H1 (cell line): ENCODE results near the gene TSHB. TPM values are rescaled to one million over a fixed set of nuclear protein-coding genes. Genes with fewer than 3 reads are reported as not detected.

ENCODE experiments used
- CTCF ChIA-PET: fragments of 300-600 bp; sonication (Branson Sonifier 250); formaldehyde crosslinking; loops from one replicate; lab custom pipeline; 2021; ENCODE audit not compliant: partially characterized antibody; lab: Charles Lee
- POLR2A ChIA-PET: fragments of 300-600 bp; sonication (Branson Sonifier 250); formaldehyde crosslinking; loops from one replicate; lab custom pipeline; 2021; ENCODE audit warnings: inconsistent platforms; ENCODE audit not compliant: partially characterized antibody; lab: Charles Lee
- DNase-seq, 2 experiments: peaks; one replicate each; pipeline versions ENCODE4 v3.0.0 to v3.0.0-alpha.2; 2010 to 2022; ENCODE audit warnings: low spot score in 2 of 2, low read depth in 1 of 2, mixed read lengths in 1 of 2
- FAIRE-seq: peaks from 2 replicates; lab custom pipeline; 2011; peaks lifted over from hg19 to GRCh38; lab: Jason Lieb, UNC
- H2AFZ ChIP-seq: 2 replicates; pipeline ENCODE4 v1.8.1; 2012; ENCODE audit warnings: low read length, inconsistent platforms
- H2AK5ac ChIP-seq: 2 replicates; pipeline ENCODE4 v1.6.1; 2013; ENCODE audit warnings: low read depth, low read length
- H2BK120ac ChIP-seq: replicated peaks from 2 replicates; pipeline ENCODE3; 2013; ENCODE audit warnings: low read depth, low read length, inconsistent platforms
- H2BK12ac ChIP-seq: 2 replicates; pipeline ENCODE4 v1.6.1; 2013; ENCODE audit warnings: low read depth, low read length
- H2BK15ac ChIP-seq: 2 replicates; pipeline ENCODE4 v1.6.1; 2013; ENCODE audit warnings: low read length
- H2BK20ac ChIP-seq: 2 replicates; pipeline ENCODE4 v1.6.1; 2013; ENCODE audit warnings: low read length
- H2BK5ac ChIP-seq: 2 replicates; pipeline ENCODE4 v1.6.1; 2013; ENCODE audit warnings: low read depth, low read length
- H3K14ac ChIP-seq: 2 replicates; pipeline ENCODE4 v1.6.1; 2013; ENCODE audit warnings: inconsistent platforms; ENCODE audit not compliant: insufficient read length
- H3K18ac ChIP-seq: 2 replicates; pipeline ENCODE4 v1.6.1; 2013; ENCODE audit warnings: low read length; ENCODE audit errors: extremely low read depth
- H3K23ac ChIP-seq: 2 replicates; pipeline ENCODE4 v1.6.1; 2013; ENCODE audit warnings: inconsistent platforms; ENCODE audit not compliant: insufficient read length
- H3K23me2 ChIP-seq: 2 replicates; pipeline ENCODE4 v1.6.1; 2013; ENCODE audit warnings: low read depth, low read length
- H3K27ac ChIP-seq: 2 replicates; pipeline ENCODE4 v1.6.1; 2011; ENCODE audit warnings: low read depth, low read length, inconsistent platforms
- H3K27me3 ChIP-seq, 4 experiments: replicated peaks in 1 of 4; 1 replicate in 1 of 4; 2 replicates in 3 of 4; pipeline versions ENCODE4 v1.6.1 to v1.8.1; 2011 to 2013; ENCODE audit warnings: low read length in 3 of 4, mild to moderate bottlenecking in 3 of 4, inconsistent platforms in 2 of 4, mixed read lengths in 2 of 4, moderate library complexity in 1 of 4; ENCODE audit not compliant: control insufficient read depth in 3 of 4, insufficient read depth in 3 of 4; ENCODE audit errors: extremely low read depth in 1 of 4
- H3K36me3 ChIP-seq, 4 experiments: 2 replicates each; pipeline versions ENCODE4 v1.6.1 to v1.8.1; 2011 to 2013; ENCODE audit warnings: mild to moderate bottlenecking in 4 of 4, low read length in 3 of 4, moderate library complexity in 2 of 4, control low read depth in 1 of 4, inconsistent platforms in 1 of 4; ENCODE audit not compliant: insufficient read depth in 4 of 4, control insufficient read depth in 2 of 4
- H3K4ac ChIP-seq: replicated peaks from 2 replicates; pipeline ENCODE3; 2013; ENCODE audit warnings: low read length, low read depth, mixed read lengths, inconsistent platforms; ENCODE audit not compliant: insufficient read length
- H3K4me1 ChIP-seq, 4 experiments: replicated peaks in 1 of 4; 1 replicate in 1 of 4; 2 replicates in 3 of 4; pipeline versions ENCODE4 v1.6.1 to v1.8.1; 2011 to 2013; ENCODE audit warnings: low read length in 3 of 4, inconsistent platforms in 2 of 4, mixed read lengths in 1 of 4; ENCODE audit not compliant: insufficient read depth in 4 of 4, control insufficient read depth in 3 of 4
- H3K4me2 ChIP-seq, 2 experiments: 2 replicates each; pipeline versions ENCODE4 v1.6.1 to v1.8.1; 2011 to 2013; ENCODE audit warnings: low read depth in 2 of 2, low read length in 2 of 2, control low read depth in 1 of 2, inconsistent platforms in 1 of 2, mild to moderate bottlenecking in 1 of 2; ENCODE audit not compliant: insufficient read depth in 1 of 2
- H3K4me3 ChIP-seq, 4 experiments: fragments of 200-600, 300-600 bp in 1 of 4; sonication (generic), shearing (Covaris generic), sonication (Bioruptor Twin) in 1 of 4; 2 replicates each; pipeline versions ENCODE4 v1.5.1 to v1.8.1; 2011 to 2016; ENCODE audit warnings: low read length in 4 of 4, low read depth in 3 of 4, control low read depth in 2 of 4, inconsistent platforms in 2 of 4, mild to moderate bottlenecking in 2 of 4, mixed read lengths in 1 of 4, moderate library complexity in 1 of 4; ENCODE audit not compliant: insufficient read depth in 2 of 4; ENCODE audit errors: extremely low read depth in 1 of 4
- H3K56ac ChIP-seq: replicated peaks from 2 replicates; pipeline ENCODE3; 2013; ENCODE audit warnings: low read depth, mild to moderate bottlenecking, mixed read lengths, low read length, inconsistent platforms; ENCODE audit not compliant: insufficient read length
- H3K79me1 ChIP-seq: 2 replicates; pipeline ENCODE4 v1.6.1; 2013; ENCODE audit warnings: low read depth, low read length, control low read depth
- H3K79me2 ChIP-seq, 2 experiments: 2 replicates each; pipeline versions ENCODE4 v1.6.1 to v1.8.1; 2012 to 2013; ENCODE audit warnings: low read length in 2 of 2, mild to moderate bottlenecking in 2 of 2, inconsistent platforms in 1 of 2; ENCODE audit not compliant: insufficient read depth in 2 of 2, control insufficient read depth in 1 of 2
- H3K9ac ChIP-seq, 4 experiments: replicated peaks in 1 of 4; 1 replicate in 1 of 4; 2 replicates in 3 of 4; pipeline versions ENCODE4 v1.6.1 to v1.8.1; 2011 to 2013; ENCODE audit warnings: low read depth in 3 of 4, low read length in 3 of 4, control low read depth in 2 of 4, mild to moderate bottlenecking in 2 of 4, moderate library complexity in 2 of 4, inconsistent platforms in 1 of 4; ENCODE audit errors: extremely low read depth in 1 of 4
- H3K9me3 ChIP-seq, 2 experiments: 2 replicates each; pipeline versions ENCODE4 v1.6.1 to v1.8.1; 2012 to 2013; ENCODE audit warnings: mild to moderate bottlenecking in 2 of 2, moderate library complexity in 2 of 2, control low read depth in 1 of 2, inconsistent platforms in 1 of 2, low read depth in 1 of 2, low read length in 1 of 2, mixed read lengths in 1 of 2; ENCODE audit not compliant: insufficient read depth in 2 of 2
- H4K20me1 ChIP-seq, 2 experiments: replicated peaks in 1 of 2; 2 replicates each; pipeline versions ENCODE3 to v1.8.1; 2011 to 2013; ENCODE audit warnings: inconsistent platforms in 2 of 2, low read length in 2 of 2, mild to moderate bottlenecking in 1 of 2; ENCODE audit not compliant: insufficient read depth in 2 of 2, control insufficient read depth in 1 of 2
- H4K5ac ChIP-seq: 2 replicates; pipeline ENCODE4 v1.6.1; 2013; ENCODE audit warnings: low read length, low read depth, mixed read lengths, inconsistent platforms; ENCODE audit not compliant: insufficient read length
- H4K8ac ChIP-seq: 2 replicates; pipeline ENCODE4 v1.8.0; 2013; ENCODE audit warnings: mild to moderate bottlenecking, moderate library complexity, low read length, inconsistent platforms; ENCODE audit not compliant: insufficient read depth; ENCODE audit errors: extremely low read depth
- H4K91ac ChIP-seq: replicated peaks from 2 replicates; pipeline ENCODE3; 2013; ENCODE audit warnings: low read length, mixed read lengths, inconsistent platforms; ENCODE audit not compliant: insufficient read length
- BACH1 ChIP-seq: IDR thresholded peaks from 2 replicates; pipeline ENCODE4 v1.6.1; 2012; ENCODE audit warnings: low read length, improper control_type of control experiment
- BRCA1 ChIP-seq: IDR thresholded peaks from 2 replicates; pipeline ENCODE4 v1.6.1; 2012; ENCODE audit warnings: low read depth, low read length, improper control_type of control experiment
- CREB1 ChIP-seq: IDR thresholded peaks from 2 replicates; pipeline ENCODE4 v1.6.1; 2012; ENCODE audit warnings: inconsistent platforms
- CTBP2 ChIP-seq: IDR thresholded peaks from 2 replicates; pipeline ENCODE4 v1.7.0; 2011; ENCODE audit warnings: borderline replicate concordance, mild to moderate bottlenecking, moderate library complexity, mixed read lengths, low read length; ENCODE audit not compliant: insufficient read depth, insufficient read length
- EGR1 ChIP-seq: IDR thresholded peaks from 2 replicates; pipeline ENCODE4 v1.6.1; 2011; ENCODE audit warnings: low read depth, low read length, borderline replicate concordance
- HDAC6 ChIP-seq: IDR thresholded peaks from one replicate; pipeline ENCODE4 v1.7.1; 2012; ENCODE audit warnings: low read depth, mild to moderate bottlenecking, inconsistent platforms, low read length, moderate library complexity
- PHF8 ChIP-seq: fragments of 200-600 bp; sonication (generic); conservative IDR thresholded peaks from 2 replicates; pipeline ENCODE4 v1.7.1; 2012; ENCODE audit warnings: low read depth, mild to moderate bottlenecking, inconsistent platforms, low read length, moderate library complexity
- RAD21 ChIP-seq, 2 experiments: IDR thresholded peaks in 1 of 2; conservative IDR thresholded peaks in 1 of 2; 2 replicates each; pipeline ENCODE4 v1.6.1; 2011; ENCODE audit warnings: low read depth in 2 of 2, low read length in 2 of 2, improper control_type of control experiment in 1 of 2, inconsistent platforms in 1 of 2, mild to moderate bottlenecking in 1 of 2, moderate library complexity in 1 of 2
- RNF2 ChIP-seq: fragments of 200-900, 300-1000 bp; sonication (generic); IDR thresholded peaks from 2 replicates; pipeline ENCODE4 v1.7.1; 2016; ENCODE audit warnings: borderline replicate concordance, low read depth, mild to moderate bottlenecking, antibody characterized with exemption, low read length; ENCODE audit not compliant: poor library complexity, severe bottlenecking; ENCODE audit errors: missing control alignments
- RXRA ChIP-seq: IDR thresholded peaks from 2 replicates; pipeline ENCODE4 v1.6.1; 2011; ENCODE audit warnings: low read depth, mild to moderate bottlenecking, low read length, moderate library complexity; ENCODE audit not compliant: insufficient read depth
- SIX5 ChIP-seq: IDR thresholded peaks from 2 replicates; pipeline ENCODE4 v1.6.1; 2011; ENCODE audit warnings: mild to moderate bottlenecking, low read depth, low read length
- SRF ChIP-seq: IDR thresholded peaks from 2 replicates; pipeline ENCODE4 v1.6.1; 2011; ENCODE audit warnings: mild to moderate bottlenecking, low read depth, low read length, moderate library complexity
- TBP ChIP-seq: IDR thresholded peaks from 2 replicates; pipeline ENCODE4 v1.6.1; 2011; ENCODE audit warnings: low read depth, low read length, improper control_type of control experiment
- TEAD4 ChIP-seq: IDR thresholded peaks from 2 replicates; pipeline ENCODE4 v1.6.1; 2012; ENCODE audit warnings: low read depth, low read length, inconsistent platforms, mixed read lengths
- WGBS, 2 experiments: shearing (Covaris generic) in 1 of 2; methylation state at CpG; one replicate each; pipeline versions ENCODE4 v1.1.6 to v1.1.7; 2013 to 2015; ENCODE audit warnings: low lambda C conversion rate in 2 of 2, mixed read lengths in 2 of 2, inconsistent platforms in 1 of 2, low coverage in 1 of 2, missing lambda C conversion rate in 1 of 2; ENCODE audit not compliant: insufficient replicate concordance in 2 of 2, insufficient coverage in 1 of 2, insufficient read length in 1 of 2; ENCODE audit errors: extremely low coverage in 1 of 2, missing lambda C conversion rate in 1 of 2; 5-methylcytosine and 5-hydroxymethylcytosine counted together
- polyA plus RNA-seq, 7 experiments: library from polyadenylated mRNA; depleted of rRNA in 3 of 7; stranded (reverse) in 5 of 7; unstranded in 2 of 7; fragments of >200 nt in 5 of 7; fragments of 200-250 nt in 2 of 7; gene quantifications; 1 replicate in 5 of 7; 2 replicates in 1 of 7; 4 replicates in 1 of 7; pipeline versions ENCODE4 v1.2.1 to v1.2.3, GENCODE V29; 2011 to 2013; ENCODE audit warnings: missing spikeins in 2 of 7, mixed read lengths in 2 of 7
- total RNA-seq: library from RNA; stranded (reverse); fragmentation: NEBNext Ultra II Directional; extraction: Animal tissue kit (Norgen Biotek cat#: 25700); gene quantifications from 2 replicates; pipeline ENCODE4 v1.2.1, GENCODE V29; 2021

TSHB gene
- total and polyA plus RNA-seq, 2 of the 8 experiments (the other 6 are each of a cell fraction or from before 2014, with no cell fraction given): not detected

- Histone ChIP-seq H2AK5ac (no peak overlapping the region), H3K9ac (no peak overlapping the region), H4K8ac (no peak overlapping the region), H4K20me1 (no peaks in the 10 kb centered on the region), H3K79me2 (no peaks in the 10 kb centered on the region), H3K4me2 (no peak overlapping the region), H3K27me3 (no peaks in the 10 kb centered on the region), H3K27ac (no peak overlapping the region), H2AFZ (no peak overlapping the region), H3K18ac (no peak overlapping the region), H2BK120ac (no peak overlapping the region), H3K23me2 (no peaks in the 10 kb centered on the region), H3K4me3 (no peak overlapping the region), H2BK15ac (no peak overlapping the region), H4K5ac (no peak overlapping the region), H2BK5ac (no peak overlapping the region), H3K56ac (no peak overlapping the region), H2BK12ac (no peak overlapping the region), H3K9me3 (no peaks in the 10 kb centered on the region), H3K23ac (no peak overlapping the region), H4K91ac (no peak overlapping the region), H2BK20ac (no peak overlapping the region), H3K79me1 (no peaks in the 10 kb centered on the region), H3K14ac (no peak overlapping the region), H3K4me1 (peaks cover 0 to 10% (median 7%) of the 10 kb centered on the region in 4 experiments; a peak in 4 of 7 replicates), H3K36me3 (no peaks in the 10 kb centered on the region), H3K4ac (no peak overlapping the region)
- FAIRE-seq (no peak), DNase-seq (no peak)
- 96% methylated on average over 4 of the region's 4 CpGs; no CpG with 5 or more reads in 1 of the 2 experiments for WGBS, 2 experiments
- ChIA-PET CTCF (interaction anchor here (0.7 to 4.1 kb wide), 5 partner anchors 8 to 38 kb away, joined by 3 to 17 read pairs (median 7); partner anchors contain the start of gene TSPAN2), POLR2A (interaction anchor here (0.7 to 4.8 kb wide), 3 partner anchors 11 to 34 kb away, joined by 3 to 29 read pairs (median 3); partner anchors contain the start of gene TSPAN2)
- TF ChIP-seq RAD21 (IDR thresholded peaks at IDR 0.05 in 1 of 2, conservative IDR thresholded peaks at IDR 0.05 in 1 of 2; ENCODE audit: low read depth in 2 of 2, low read length in 2 of 2) (no peak), RXRA (no peak), CREB1 (no peak), RNF2 (no peak), SIX5 (no peak), CTBP2 (no peak), HDAC6 (no peak), SRF (no peak), TBP (no peak), TEAD4 (no peak), EGR1 (no peak), PHF8 (no peak), BACH1 (no peak), BRCA1 (no peak)
These were observed 49.1 kb downstream of the TSHB start for GRCh38 chr1:115078708-115079107.
